ES-I3 (cell line): ENCODE results near the gene FAM222A.
"Not testable (repeated sequence)": the region's sequence is repeated elsewhere in the genome, so short reads cannot be mapped to it uniquely, and the experiment has no call there.

Source experiments
- H3K36me3 ChIP-seq: 2 replicates; pipeline ENCODE4 v1.6.1; 2013; ENCODE audit warnings: mild to moderate bottlenecking, low read length, control low read depth, moderate library complexity; ENCODE audit not compliant: insufficient read depth
- H3K4me1 ChIP-seq: 2 replicates; pipeline ENCODE4 v1.6.1; 2013; ENCODE audit warnings: mild to moderate bottlenecking, control low read depth, low read length; ENCODE audit not compliant: insufficient read depth
- H3K9ac ChIP-seq: 2 replicates; pipeline ENCODE4 v1.6.1; 2013; ENCODE audit warnings: low read depth, mild to moderate bottlenecking, low read length, moderate library complexity
- H3K9me3 ChIP-seq: 2 replicates; pipeline ENCODE4 v1.6.1; 2013; ENCODE audit warnings: mild to moderate bottlenecking, low read length, moderate library complexity; ENCODE audit not compliant: control insufficient read depth, insufficient read depth

Gene FAM222A

GRCh38 chr12:109683316-109683715 lies 30.3 kb upstream of the FAM222A start:
- no peaks in the 10 kb centered on the region for H3K4me1 ChIP-seq
- H3K9me3 ChIP-seq: no peaks in the 10 kb centered on the region
- no peak overlapping the region for H3K9ac ChIP-seq
- H3K36me3 ChIP-seq: no peaks in the 10 kb centered on the region

- Histone ChIP-seq H3K9me3 (no peaks in the 10 kb centered on the region), H3K4me1 (no peaks in the 10 kb centered on the region), H3K36me3 (no peaks in the 10 kb centered on the region), H3K9ac (no peak overlapping the region)
These were observed 27.8 kb upstream of the FAM222A start for GRCh38 chr12:109685574-109686447.

GRCh38 chr12:109686523-109686922 lies 27.1 kb upstream of the FAM222A start:
- Histone ChIP-seq H3K4me1 (no peaks in the 10 kb centered on the region), H3K9me3 (no peaks in the 10 kb centered on the region), H3K36me3 (no peaks in the 10 kb centered on the region), H3K9ac (no peak overlapping the region)

GRCh38 chr12:109687250-109687649 lies 26.4 kb upstream of the FAM222A start:
- H3K4me1 ChIP-seq: no peaks in the 10 kb centered on the region

GRCh38 chr12:109689426-109689825 lies 24.2 kb upstream of the FAM222A start:
- Histone ChIP-seq H3K36me3 (no peaks in the 10 kb centered on the region), H3K9ac (no peak overlapping the region), H3K4me1 (peaks cover 5% of the 10 kb centered on the region; the same call in 1 of the 2 replicates), H3K9me3 (no peaks in the 10 kb centered on the region)

More at GRCh38 chr12:109687250-109687649, 26.4 kb upstream of the FAM222A start:
- Histone ChIP-seq H3K9ac (no peak overlapping the region), H3K9me3 (no peaks in the 10 kb centered on the region), H3K36me3 (no peaks in the 10 kb centered on the region)

- no peaks in the 10 kb centered on the region for H3K36me3 ChIP-seq
- no peak overlapping the region for H3K9ac ChIP-seq
- H3K9me3 ChIP-seq: no peaks in the 10 kb centered on the region
- peaks cover 16% of the 10 kb centered on the region; the same call in 1 of the 2 replicates for H3K4me1 ChIP-seq
These were observed 20.5 kb upstream of the FAM222A start for GRCh38 chr12:109693160-109693559.

GRCh38 chr12:109693653-109694600 lies 19.7 kb upstream of the FAM222A start:
- Histone ChIP-seq H3K4me1 (peaks cover 16% of the 10 kb centered on the region; the same call in 1 of the 2 replicates), H3K9me3 (no peaks in the 10 kb centered on the region), H3K36me3 (no peaks in the 10 kb centered on the region), H3K9ac (no peak overlapping the region)

- peaks cover 16% of the 10 kb centered on the region; the same call in 1 of the 2 replicates for H3K4me1 ChIP-seq
- H3K9ac ChIP-seq, H3K36me3 ChIP-seq, H3K9me3 ChIP-seq: not testable (repeated sequence)
These were observed 19.0 kb upstream of the FAM222A start for GRCh38 chr12:109694629-109695028.

GRCh38 chr12:109695416-109695815 lies 18.2 kb upstream of the FAM222A start:
- no peak overlapping the region for H3K9ac ChIP-seq
- H3K4me1 ChIP-seq: peaks cover 16% of the 10 kb centered on the region; the same call in 1 of the 2 replicates
- no peaks in the 10 kb centered on the region for H3K9me3 ChIP-seq
- H3K36me3 ChIP-seq: no peaks in the 10 kb centered on the region

GRCh38 chr12:109695961-109696461 lies 17.6 kb upstream of the FAM222A start:
- Histone ChIP-seq H3K4me1 (peaks cover 16% of the 10 kb centered on the region; the same call in 1 of the 2 replicates), H3K9ac (no peak overlapping the region), H3K36me3 (no peaks in the 10 kb centered on the region), H3K9me3 (no peaks in the 10 kb centered on the region)

- no peaks in the 10 kb centered on the region for H3K36me3 ChIP-seq
- no peaks in the 10 kb centered on the region for H3K9me3 ChIP-seq
- no peak overlapping the region for H3K9ac ChIP-seq
- H3K4me1 ChIP-seq: peaks cover 16% of the 10 kb centered on the region; the same call in 1 of the 2 replicates
These were observed 16.9 kb upstream of the FAM222A start for GRCh38 chr12:109696485-109697269.

- H3K9me3 ChIP-seq: no peaks in the 10 kb centered on the region
- peaks cover 16% of the 10 kb centered on the region; the same call in 1 of the 2 replicates for H3K4me1 ChIP-seq
- H3K36me3 ChIP-seq: no peaks in the 10 kb centered on the region
- H3K9ac ChIP-seq: no peak overlapping the region
These were observed 16.4 kb upstream of the FAM222A start for GRCh38 chr12:109697270-109697553.

- Histone ChIP-seq H3K4me1 (peaks cover 16% of the 10 kb centered on the region; the same call in 1 of the 2 replicates), H3K9me3 (no peaks in the 10 kb centered on the region), H3K9ac (no peak overlapping the region), H3K36me3 (no peaks in the 10 kb centered on the region)
These were observed 15.7 kb upstream of the FAM222A start for GRCh38 chr12:109697877-109698468.
